HG03469 (cell line): Measurements from ENCODE around the gene EME2.

Experiments
- ATAC-seq: cut with Tn5 transposase; IDR thresholded peaks from one replicate; pipeline ENCODE4 v1.9.1; 2021; ENCODE audit warnings: mild to moderate bottlenecking, moderate library complexity, moderate number of reproducible peaks; ENCODE audit not compliant: unreplicated experiment

EME2 gene

DNA sequence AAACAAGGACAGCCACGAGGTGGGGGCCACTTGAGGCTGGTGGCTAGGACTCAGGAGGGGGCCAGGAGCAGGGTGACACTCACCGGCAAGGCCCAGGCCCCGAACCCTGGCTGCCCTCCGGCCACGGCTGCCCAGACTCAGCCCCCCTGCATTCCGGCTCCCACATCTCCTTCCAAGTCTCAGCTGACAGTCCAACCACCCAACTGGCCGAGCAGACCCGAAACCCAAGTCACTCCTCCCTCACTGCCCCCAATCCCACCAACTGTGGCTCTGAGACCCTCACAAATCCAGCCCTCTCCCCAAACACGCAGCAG is 44.6 kb downstream of the EME2 start:
- ATAC-seq: no peak

DNA sequence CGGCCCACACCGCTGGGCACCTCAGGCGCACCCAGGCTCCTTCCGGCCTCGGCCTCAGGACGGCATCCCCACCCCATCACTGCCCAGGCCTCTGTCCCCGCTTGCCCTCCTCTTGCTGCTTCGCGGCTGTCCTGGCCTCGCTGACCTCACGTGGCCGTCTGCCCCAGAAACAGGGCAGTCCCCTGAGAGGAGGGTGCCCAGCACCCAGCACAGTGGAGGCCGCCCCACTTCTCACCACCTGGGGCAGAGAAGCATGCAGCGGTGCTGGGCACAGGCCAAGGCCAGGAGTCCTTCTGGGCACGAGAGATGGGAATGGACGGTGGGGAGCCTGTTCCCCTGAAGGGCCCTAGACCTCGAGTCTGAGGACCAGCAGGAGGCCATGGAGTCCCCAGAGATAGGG is 45.1 kb downstream of the EME2 start:
- ATAC-seq: no peak

DNA sequence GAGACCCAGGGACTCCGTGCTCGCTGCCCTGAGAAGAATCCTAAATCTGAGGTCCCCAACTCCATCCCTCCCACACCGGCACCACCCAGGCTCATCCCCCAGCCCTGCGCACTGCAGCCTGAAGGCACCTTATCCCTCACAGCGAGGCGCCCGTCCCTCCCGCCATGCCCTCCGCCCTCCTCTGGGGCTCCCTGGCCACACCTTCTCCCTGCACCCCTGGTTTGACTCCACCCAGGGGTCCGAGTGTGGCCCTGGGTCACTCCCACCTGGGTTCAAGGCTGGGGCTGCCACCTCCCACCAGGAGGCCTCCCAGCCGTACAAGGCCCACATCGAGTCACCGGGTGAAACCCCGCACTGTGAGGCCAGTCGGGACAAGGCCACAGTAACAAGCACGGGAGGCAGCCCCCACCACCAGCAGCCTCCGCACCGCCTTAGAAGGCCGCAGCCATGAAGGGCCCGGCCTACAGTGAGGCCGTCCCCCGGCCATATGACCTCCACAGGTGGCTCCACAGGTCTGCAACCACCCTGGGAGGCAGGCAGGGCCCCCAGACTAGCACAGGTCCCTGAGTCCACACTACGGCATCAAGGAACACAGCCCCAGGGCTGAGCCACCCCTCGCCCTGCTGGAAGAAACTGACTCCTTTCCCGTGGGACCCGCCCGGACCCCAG is 45.7 kb downstream of the EME2 start:
- no peak for ATAC-seq

DNA sequence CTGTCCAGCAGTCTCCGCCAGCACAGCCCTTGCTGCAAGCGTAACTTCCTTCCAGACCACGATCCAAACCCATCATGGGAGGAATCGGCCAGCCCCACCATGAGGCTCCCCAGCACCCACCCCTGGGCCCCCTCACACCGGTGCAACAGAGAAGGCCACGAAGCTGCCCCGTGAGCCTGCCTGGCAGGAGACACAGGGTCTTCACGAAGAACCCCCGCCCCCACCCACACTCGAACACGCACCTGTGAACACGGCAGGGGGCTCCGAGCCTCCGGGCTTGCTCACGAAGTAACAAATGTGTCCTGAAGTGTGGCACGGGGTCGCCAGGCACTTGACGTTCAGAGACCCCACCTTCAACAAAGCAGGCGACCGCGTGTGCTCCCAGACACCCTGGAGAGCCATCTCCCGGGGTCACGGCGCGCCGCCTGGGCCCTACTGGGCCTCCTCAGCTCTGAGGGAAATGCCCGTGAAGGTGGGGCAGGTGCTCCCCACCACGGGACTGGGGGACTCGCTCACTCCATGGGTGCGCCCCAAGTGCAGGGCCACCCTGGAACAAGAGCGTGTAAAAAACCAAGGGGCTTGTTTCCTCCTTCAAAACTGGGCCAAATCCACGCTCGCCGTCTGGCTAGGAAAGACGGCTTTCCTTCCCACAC is 46.4 kb downstream of the EME2 start:
- no peak for ATAC-seq

DNA sequence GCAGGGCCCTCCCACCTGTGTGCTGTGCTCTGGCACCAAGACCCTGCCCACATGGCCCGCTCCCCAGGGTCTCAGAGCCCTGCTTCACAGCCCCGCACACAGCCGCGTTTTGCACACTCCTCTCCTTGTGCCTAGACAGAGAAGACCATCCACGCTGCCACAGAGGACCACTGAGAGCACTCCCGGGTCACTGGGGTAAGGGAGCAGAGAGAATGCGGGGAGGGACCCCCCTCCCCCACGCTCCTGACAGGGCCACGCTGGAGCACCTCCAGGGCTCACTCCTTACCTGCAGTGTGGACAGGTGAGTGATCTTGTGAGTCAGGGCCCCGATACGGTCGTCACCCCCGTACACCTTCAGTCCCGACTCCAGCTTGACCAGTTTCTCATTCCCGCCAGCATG is 47.0 kb downstream of the EME2 start:
- no peak for ATAC-seq

DNA sequence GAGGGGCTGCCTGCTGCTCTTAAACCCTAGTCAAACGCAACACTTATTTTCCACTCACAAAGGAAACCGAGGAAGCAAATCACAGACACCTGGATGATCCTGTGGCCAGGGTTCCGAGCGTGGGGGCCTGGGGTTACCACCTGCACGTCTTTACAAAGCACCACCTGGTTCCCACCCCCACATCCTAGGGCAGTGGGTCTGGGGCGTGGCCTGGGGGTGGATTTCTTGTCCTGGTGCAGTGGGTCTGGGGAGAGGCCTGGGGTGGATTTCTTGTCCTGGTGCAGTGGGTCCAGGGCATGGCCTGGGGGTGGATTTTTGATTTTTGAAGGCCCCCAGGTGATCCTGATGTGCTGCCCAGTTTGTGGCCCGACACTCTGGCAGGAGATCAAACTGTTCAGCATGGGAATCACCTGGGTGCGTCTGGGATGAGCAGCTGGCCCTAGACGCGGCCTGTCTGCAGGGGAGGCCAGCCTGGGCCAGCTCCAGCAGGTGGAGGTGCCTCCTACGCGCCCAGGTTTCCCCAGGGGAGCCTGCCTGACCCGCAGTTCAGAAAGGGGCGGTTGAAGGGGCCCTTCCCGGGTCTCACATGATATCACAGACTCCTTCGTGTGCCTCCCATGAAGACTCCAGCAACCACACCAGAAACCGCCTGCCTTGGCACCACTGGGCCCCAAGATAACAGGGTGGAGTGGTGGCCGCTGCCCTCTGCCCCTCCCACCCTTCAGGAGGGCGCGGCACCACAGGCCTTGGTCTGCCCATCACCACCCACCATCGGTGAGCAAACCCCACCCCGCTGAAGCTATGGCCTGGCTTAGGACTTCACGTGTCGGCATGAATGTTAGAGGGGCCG is 47.7 kb downstream of the EME2 start:
- ATAC-seq: no peak

DNA sequence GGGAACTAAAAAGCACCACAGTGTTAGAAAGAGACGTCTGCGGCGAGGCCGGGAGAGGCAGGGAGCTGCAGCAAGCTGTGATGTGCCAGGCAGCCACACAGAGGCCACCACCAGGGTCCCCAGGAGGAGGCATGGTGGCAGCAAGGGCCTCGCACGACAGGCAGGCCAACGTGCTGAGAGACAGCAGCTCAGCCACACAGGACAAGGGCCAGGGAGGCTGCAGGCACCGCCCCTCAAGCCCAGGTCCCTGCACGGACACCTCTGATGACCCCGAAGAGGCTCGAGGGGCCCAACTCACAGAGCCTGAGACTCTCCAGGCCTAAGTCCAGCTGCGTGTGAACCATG is 48.3 kb downstream of the EME2 start:
- ATAC-seq: no peak

DNA sequence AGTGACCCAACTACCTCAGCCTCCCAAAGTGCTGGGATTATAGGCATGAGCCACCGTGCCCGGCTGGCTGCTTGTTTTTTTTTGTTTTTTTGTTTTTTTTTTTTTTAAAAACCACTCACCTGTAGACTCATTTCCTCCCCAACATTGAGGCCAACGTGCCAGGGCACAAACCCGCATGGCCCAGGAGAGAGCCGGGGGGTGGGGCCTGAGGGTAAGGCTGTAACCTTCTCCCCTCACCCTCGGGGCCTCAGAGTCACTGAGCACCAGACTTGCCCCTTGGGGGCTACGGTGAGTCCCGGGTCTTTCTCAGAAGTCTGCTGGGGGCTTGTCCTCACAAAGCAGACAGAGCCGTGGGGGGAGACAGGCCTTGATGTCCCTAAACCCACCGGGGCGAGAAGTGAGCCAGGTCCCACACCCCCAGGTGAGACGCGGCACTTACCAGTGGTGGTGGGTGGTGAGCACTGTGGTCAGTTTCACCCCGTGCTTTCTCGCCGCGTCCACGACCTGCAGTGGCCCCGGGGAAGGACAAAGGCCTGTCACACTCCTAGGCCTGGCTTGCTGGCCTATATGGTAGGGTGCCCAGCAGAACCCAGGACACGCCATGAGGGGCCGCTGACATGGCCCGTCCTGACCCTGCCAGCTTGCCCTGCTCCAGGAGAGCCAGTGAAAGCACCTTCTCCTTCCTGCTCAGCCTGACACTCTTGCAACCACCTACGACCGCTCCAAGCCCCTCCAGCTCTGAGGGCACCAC is 49.4 kb downstream of the EME2 start:
- no peak for ATAC-seq

DNA sequence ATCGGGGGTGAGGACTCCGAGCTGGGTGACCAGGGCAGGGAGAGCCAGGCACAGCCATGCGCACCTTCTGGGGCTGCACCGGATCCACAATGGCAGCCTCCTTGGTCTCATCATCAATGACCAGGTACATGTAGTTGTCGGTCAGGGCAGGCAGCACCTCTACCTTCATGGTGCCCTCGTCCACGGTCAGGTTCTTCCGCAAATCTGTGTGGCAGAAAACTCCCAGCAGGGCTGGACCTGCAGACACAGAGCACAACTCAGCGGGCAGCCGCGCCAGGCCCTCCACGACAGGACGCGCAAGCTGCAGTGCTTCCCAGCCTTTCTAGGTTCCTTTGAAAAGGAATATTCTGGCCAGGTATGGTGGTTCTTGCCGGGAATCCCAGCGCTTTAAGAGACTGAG is 50.2 kb downstream of the EME2 start:
- no peak for ATAC-seq

DNA sequence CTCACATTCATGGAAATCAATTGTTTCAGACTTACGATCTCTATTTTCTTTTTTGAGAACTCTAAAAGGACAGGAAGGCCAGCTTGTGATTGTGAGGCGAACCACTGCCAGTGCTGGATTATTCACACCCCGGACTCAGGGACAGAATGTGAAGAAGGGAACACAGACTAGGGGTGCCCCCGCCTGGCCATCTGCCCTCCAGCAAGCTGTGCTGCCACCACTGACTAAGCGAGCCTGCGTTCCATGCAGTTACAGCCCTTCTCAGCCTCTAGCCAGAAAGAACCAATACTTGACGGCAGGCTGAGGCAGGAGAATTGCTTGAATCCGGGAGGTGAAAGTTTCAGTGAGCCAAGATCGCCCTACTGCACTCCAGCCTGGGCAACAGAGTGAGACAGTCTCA is 51.2 kb downstream of the EME2 start:
- no peak for ATAC-seq

DNA sequence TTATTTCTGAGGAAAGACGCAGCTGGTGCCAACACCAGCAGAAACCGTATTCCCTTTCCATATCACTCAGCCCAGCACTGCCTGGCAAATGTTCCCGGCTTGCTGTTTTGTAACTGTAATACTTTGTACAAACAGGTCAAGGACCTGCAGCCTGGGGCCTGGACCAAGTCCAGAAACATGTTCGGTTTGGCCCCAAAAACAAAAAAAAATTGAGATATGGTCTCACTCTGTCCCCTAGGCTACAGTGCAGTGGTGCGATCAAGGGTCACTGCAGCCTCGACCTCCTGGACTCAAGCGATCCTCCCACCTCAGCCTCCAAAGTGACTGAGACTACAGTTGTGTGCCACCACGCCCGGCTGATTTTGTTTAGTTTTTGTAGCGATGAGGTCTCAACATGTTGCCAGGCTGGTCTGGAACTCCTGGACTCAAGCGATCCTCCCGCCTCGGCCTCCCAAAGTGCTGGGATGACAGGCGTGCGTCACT is 52.8 kb downstream of the EME2 start:
- no peak for ATAC-seq
